NCI-H1048 (cell line): Measurements from ENCODE around the gene TOM1L1.

Experiments
- DNase-seq: peaks from one replicate; lab custom pipeline; 2025; lab: John Stamatoyannopoulos, UW

TOM1L1 gene

GRCh38 chr17:54992797-54993639, 92.4 kb downstream of the TOM1L1 start:
- peak; percentile 20 for DNase-seq

- no peak for DNase-seq
Measured at GRCh38 chr17:54996441-54996840, 95.8 kb downstream of the TOM1L1 start.

DNA sequence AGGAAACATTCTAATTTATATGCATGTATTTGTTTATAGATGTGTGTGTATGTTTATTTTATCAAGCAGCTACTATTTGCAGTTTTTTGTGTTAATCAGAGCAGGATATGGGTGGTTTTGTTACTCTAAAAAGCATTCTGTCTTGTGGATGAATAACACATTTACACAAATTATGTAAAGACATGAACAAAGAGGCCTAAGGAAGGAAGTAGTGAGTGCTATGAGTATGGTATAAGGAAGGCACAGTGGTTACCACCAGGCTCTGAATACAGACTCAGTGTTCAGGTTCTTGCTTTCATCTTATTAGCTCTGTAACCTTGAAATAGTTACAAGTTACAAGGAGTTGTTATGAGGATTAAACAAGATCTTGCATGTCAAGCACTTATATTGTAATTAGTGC, 101.8 kb downstream of the TOM1L1 start:
- DNase-seq = no peak

GRCh38 chr17:55004484-55004883, 103.8 kb downstream of the TOM1L1 start:
- DNase-seq = no peak

DNA sequence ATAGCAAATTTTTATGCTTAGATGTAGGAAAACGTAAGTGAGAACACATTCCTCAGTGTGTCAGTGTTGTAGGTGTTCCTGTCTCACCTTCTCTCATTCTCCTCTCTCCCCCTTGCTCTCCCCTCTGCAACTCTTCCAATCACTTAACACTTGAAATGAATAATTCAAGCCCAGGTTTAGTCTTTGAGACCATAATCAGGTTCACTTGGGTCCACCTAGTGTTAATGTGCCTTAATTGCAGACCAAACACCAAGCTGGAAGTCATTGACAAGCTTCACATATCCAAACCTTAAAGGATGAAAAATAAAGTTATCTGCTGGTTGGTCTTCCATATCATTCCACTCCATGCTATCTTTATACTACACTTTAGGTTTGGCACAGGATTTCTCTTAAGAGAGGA, 104.9 kb downstream of the TOM1L1 start:
- DNase-seq = no peak
